SK-N-SH (cell line): ENCODE data around the gene SERTM2. TPM values are rescaled to one million over a fixed set of nuclear protein-coding genes. Genes with fewer than 3 reads are reported as not detected.

ENCODE experiments used
- CTCF ChIA-PET: fragments of 300-600, 350-600 bp; formaldehyde crosslinking; extraction: SDS; loops from one replicate; lab custom pipeline; 2021; lab: Yijun Ruan, JAX
- POLR2A ChIA-PET: fragments of 350-600 bp; sonication (Branson Sonifier 250); formaldehyde crosslinking; extraction: SDS; loops from one replicate; lab custom pipeline; 2020; ENCODE audit warnings: antibody characterized with exemption, inconsistent platforms; lab: Yijun Ruan, JAX
- DNase-seq: peaks from one replicate; pipeline ENCODE4 v3.0.0; 2012
- H2AFZ ChIP-seq: fragments of 200-600 bp; sonication (generic); 2 replicates; pipeline ENCODE4 v1.8.1; 2016; ENCODE audit warnings: antibody characterized with exemption, mild to moderate bottlenecking, low read depth
- H3F3A ChIP-seq: fragments of 200-600 bp; sonication (generic); replicated peaks from 2 replicates; pipeline ENCODE3; 2016; ENCODE audit warnings: antibody characterized with exemption, mild to moderate bottlenecking; ENCODE audit not compliant: insufficient read depth
- H3K27ac ChIP-seq, 2 experiments: fragments of 200-500 bp in 1 of 2; fragments of 200-600 bp in 1 of 2; sonication (Bioruptor generic) in 1 of 2; sonication (generic), shearing (Covaris generic) in 1 of 2; 2 replicates each; pipeline versions ENCODE4 v1.5.1 to v1.6.1; 2014 to 2016; ENCODE audit warnings: low read depth in 2 of 2, inconsistent platforms in 1 of 2, low read length in 1 of 2, mild to moderate bottlenecking in 1 of 2, mixed read lengths in 1 of 2
- H3K27me3 ChIP-seq: fragments of 200-600 bp; sonication (generic), shearing (Covaris generic); 2 replicates; pipeline ENCODE4 v1.6.1; 2016; ENCODE audit warnings: mixed run types; ENCODE audit not compliant: insufficient read depth
- H3K36me3 ChIP-seq, 2 experiments: fragments of 200-500 bp in 1 of 2; fragments of 200-600 bp in 1 of 2; sonication (Bioruptor generic) in 1 of 2; sonication (generic) in 1 of 2; replicated peaks in 1 of 2; 2 replicates each; pipeline versions ENCODE3 to v1.5.1; 2014 to 2016; ENCODE audit warnings: low read length in 1 of 2, mild to moderate bottlenecking in 1 of 2; ENCODE audit not compliant: insufficient read depth in 2 of 2, control insufficient read depth in 1 of 2
- H3K4me1 ChIP-seq, 2 experiments: fragments of 200-500 bp in 1 of 2; fragments of 200-600 bp in 1 of 2; sonication (Bioruptor generic) in 1 of 2; sonication (generic), shearing (Covaris generic) in 1 of 2; 2 replicates each; pipeline versions ENCODE4 v1.5.1 to v1.6.1; 2014 to 2016; ENCODE audit warnings: low read depth in 1 of 2, low read length in 1 of 2, mixed run types in 1 of 2; ENCODE audit not compliant: insufficient read depth in 2 of 2, control insufficient read depth in 1 of 2
- H3K4me2 ChIP-seq: fragments of 200-600 bp; sonication (generic), shearing (Covaris generic); 2 replicates; pipeline ENCODE4 v1.6.1; 2017; ENCODE audit warnings: mixed run types
- H3K4me3 ChIP-seq, 2 experiments: fragments of 200-500 bp in 1 of 2; fragments of 200-600 bp in 1 of 2; sonication (Bioruptor generic) in 1 of 2; sonication (generic), shearing (Covaris generic) in 1 of 2; 2 replicates each; pipeline versions ENCODE4 v1.5.1 to v1.8.1; 2014 to 2016; ENCODE audit warnings: low read depth in 2 of 2, inconsistent platforms in 1 of 2, low read length in 1 of 2, mild to moderate bottlenecking in 1 of 2, mixed read lengths in 1 of 2, moderate library complexity in 1 of 2
- H3K79me2 ChIP-seq: fragments of 200-600 bp; sonication (generic); 2 replicates; pipeline ENCODE4 v1.8.1; 2017; ENCODE audit warnings: mild to moderate bottlenecking; ENCODE audit not compliant: insufficient read depth
- H3K9ac ChIP-seq: fragments of 200-600 bp; sonication (generic); 2 replicates; pipeline ENCODE4 v1.6.1; 2017; ENCODE audit warnings: mixed run types
- H3K9me2 ChIP-seq: fragments of 200-600 bp; sonication (generic); 2 replicates; pipeline ENCODE4 v1.6.1; 2017; ENCODE audit warnings: mixed run types
- H3K9me3 ChIP-seq: fragments of 200-600 bp; sonication (generic); 2 replicates; pipeline ENCODE4 v1.6.1; 2017; ENCODE audit warnings: mixed run types, mild to moderate bottlenecking, moderate library complexity
- H4K20me1 ChIP-seq: fragments of 200-600 bp; sonication (generic); 2 replicates; pipeline ENCODE4 v1.6.1; 2017; ENCODE audit warnings: mild to moderate bottlenecking, mixed run types; ENCODE audit not compliant: insufficient read depth
- ELF1 ChIP-seq: IDR thresholded peaks from 2 replicates; pipeline ENCODE4 v1.4.0; 2012
- IRF3 ChIP-seq: fragments of 150-350 bp; IDR thresholded peaks from 2 replicates; pipeline ENCODE4 v1.6.1; 2016; ENCODE audit warnings: mild to moderate bottlenecking, low read depth, low read length
- MAX ChIP-seq: IDR thresholded peaks from 2 replicates; pipeline ENCODE4 v1.4.0; 2012; ENCODE audit warnings: low read depth
- REST ChIP-seq: IDR thresholded peaks from 2 replicates; pipeline ENCODE4 v1.6.1; 2012; ENCODE audit warnings: mild to moderate bottlenecking, low read depth, low read length, moderate library complexity
- SMC3 ChIP-seq: IDR thresholded peaks from 2 replicates; pipeline ENCODE4 v1.6.1; 2012; ENCODE audit warnings: low read depth, low read length, improper control_type of control experiment
- TCF12 ChIP-seq: IDR thresholded peaks from 2 replicates; pipeline ENCODE4 v1.4.0; 2012
- WGBS: methylation state at CpG from one replicate; pipeline ENCODE4 v1.1.6; 2017; ENCODE audit warnings: low lambda C conversion rate; 5-methylcytosine and 5-hydroxymethylcytosine counted together
- polyA plus RNA-seq, 3 experiments: library from polyadenylated mRNA; depleted of rRNA; stranded (reverse); fragments of >200 nt; gene quantifications; 2 replicates each; pipeline ENCODE4 v1.2.3, GENCODE V29; 2012

SERTM2 gene
- polyA plus RNA-seq, 1 of the 3 experiments (the other 2 are of a cell fraction): 0.12 TPM

- no peaks in the 10 kb centered on the region for H4K20me1 ChIP-seq
- no peak overlapping the region for H3K4me2 ChIP-seq
- H3F3A ChIP-seq: no peaks in the 10 kb centered on the region
- peak overlapping the region in 1 of 2 experiments; percentile 11; a peak in 1 of 4 replicates for H3K27ac ChIP-seq
- H3K4me1 ChIP-seq: peaks cover 0 to 3% of the 10 kb centered on the region in 2 experiments; a peak in 2 of 4 replicates
- ChIA-PET POLR2A (no interaction called here), CTCF (interaction anchor here (1.6 kb wide), 1 partner anchor 50 kb away, joined by 6 read pairs; no protein-coding TSS in a partner anchor)
- H2AFZ ChIP-seq: no peak overlapping the region
- TF ChIP-seq SMC3 (no peak), TCF12 (no peak)
- no peaks in the 10 kb centered on the region for H3K9me3 ChIP-seq
- WGBS: 23% methylated on average over 5 of the region's 5 CpGs
- no peak overlapping the region for H3K9ac ChIP-seq
- no peak for DNase-seq
- no peaks in the 10 kb centered on the region for H3K9me2 ChIP-seq
- no peak overlapping the region for H3K4me3 ChIP-seq
- H3K36me3 ChIP-seq: no peaks in the 10 kb centered on the region
- H3K27me3 ChIP-seq: peaks cover 6% of the 10 kb centered on the region; the same call in 1 of the 2 replicates
- no peaks in the 10 kb centered on the region for H3K79me2 ChIP-seq
Observed at GRCh38 chrX:111518667-111519066, 7.2 kb downstream of the SERTM2 start.

- peaks cover 6% of the 10 kb centered on the region; the same call in 1 of the 2 replicates for H3K27me3 ChIP-seq
- no peak overlapping the region for H3K9ac ChIP-seq
- no peak overlapping the region for H2AFZ ChIP-seq
- H3K27ac ChIP-seq: peak overlapping the region in 1 of 2 experiments; percentile 62; a peak in 2 of 4 replicates
- H3K36me3 ChIP-seq: no peaks in the 10 kb centered on the region
- ChIA-PET POLR2A (no interaction called here), CTCF (interaction anchor here (1.6 kb wide), 1 partner anchor 49 kb away, joined by 6 read pairs; no protein-coding TSS in a partner anchor)
- H3K4me1 ChIP-seq: peaks cover 0 to 3% of the 10 kb centered on the region in 2 experiments; a peak in 2 of 4 replicates
- DNase-seq: peak; percentile 22
- H3F3A ChIP-seq: no peaks in the 10 kb centered on the region
- no peak overlapping the region for H3K4me3 ChIP-seq
- WGBS: 33% methylated on average over 2 of the region's 2 CpGs
- no peaks in the 10 kb centered on the region for H3K9me3 ChIP-seq
- H3K9me2 ChIP-seq: no peaks in the 10 kb centered on the region
- H4K20me1 ChIP-seq: no peaks in the 10 kb centered on the region
- no peaks in the 10 kb centered on the region for H3K79me2 ChIP-seq
- TF ChIP-seq MAX (no peak), REST (no peak), IRF3 (no peak), ELF1 (no peak), TCF12 (no peak)
- H3K4me2 ChIP-seq: no peak overlapping the region
Observed at GRCh38 chrX:111519215-111519614, 7.8 kb downstream of the SERTM2 start.
